NT2/D1 (cell line): ENCODE measurements around the gene ANKRD22.

Experiments used
- SUZ12 ChIP-seq: IDR thresholded peaks from 2 replicates; pipeline ENCODE4 v1.6.1; 2011; ENCODE audit not compliant: insufficient read length, insufficient read depth; ENCODE audit errors: extremely low read depth
- YY1 ChIP-seq: IDR thresholded peaks from 2 replicates; pipeline ENCODE4 v1.6.1; 2011; ENCODE audit not compliant: insufficient read length, insufficient read depth

DNA sequence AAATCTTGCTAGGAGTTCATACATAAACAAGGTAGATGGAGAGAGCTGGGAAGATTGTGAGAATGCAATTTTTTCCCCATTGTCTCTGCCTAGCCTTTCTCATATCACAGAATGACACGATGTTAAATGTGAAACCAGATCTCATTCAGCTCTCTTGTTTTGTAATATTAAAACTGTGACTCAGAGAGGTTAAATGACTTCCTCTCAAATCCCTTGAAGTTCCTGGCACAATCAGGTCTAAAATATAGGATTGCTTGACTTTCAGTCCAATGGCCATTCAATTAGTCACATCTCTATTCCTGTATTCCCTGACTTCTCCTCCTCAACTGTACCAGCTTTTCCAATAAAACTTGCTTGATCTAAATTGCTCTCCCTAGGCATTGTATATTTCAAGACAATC lies 3.1 kb downstream of the ANKRD22 start:
- TF ChIP-seq YY1, result no peak
- TF ChIP-seq SUZ12, result no peak
